Measurements from ENCODE around the gene USP9X.
"Not testable (repeated sequence)": the region's sequence is repeated elsewhere in the genome, so short reads cannot be mapped to it uniquely, and the experiment has no call there.

Gene USP9X, protein sequence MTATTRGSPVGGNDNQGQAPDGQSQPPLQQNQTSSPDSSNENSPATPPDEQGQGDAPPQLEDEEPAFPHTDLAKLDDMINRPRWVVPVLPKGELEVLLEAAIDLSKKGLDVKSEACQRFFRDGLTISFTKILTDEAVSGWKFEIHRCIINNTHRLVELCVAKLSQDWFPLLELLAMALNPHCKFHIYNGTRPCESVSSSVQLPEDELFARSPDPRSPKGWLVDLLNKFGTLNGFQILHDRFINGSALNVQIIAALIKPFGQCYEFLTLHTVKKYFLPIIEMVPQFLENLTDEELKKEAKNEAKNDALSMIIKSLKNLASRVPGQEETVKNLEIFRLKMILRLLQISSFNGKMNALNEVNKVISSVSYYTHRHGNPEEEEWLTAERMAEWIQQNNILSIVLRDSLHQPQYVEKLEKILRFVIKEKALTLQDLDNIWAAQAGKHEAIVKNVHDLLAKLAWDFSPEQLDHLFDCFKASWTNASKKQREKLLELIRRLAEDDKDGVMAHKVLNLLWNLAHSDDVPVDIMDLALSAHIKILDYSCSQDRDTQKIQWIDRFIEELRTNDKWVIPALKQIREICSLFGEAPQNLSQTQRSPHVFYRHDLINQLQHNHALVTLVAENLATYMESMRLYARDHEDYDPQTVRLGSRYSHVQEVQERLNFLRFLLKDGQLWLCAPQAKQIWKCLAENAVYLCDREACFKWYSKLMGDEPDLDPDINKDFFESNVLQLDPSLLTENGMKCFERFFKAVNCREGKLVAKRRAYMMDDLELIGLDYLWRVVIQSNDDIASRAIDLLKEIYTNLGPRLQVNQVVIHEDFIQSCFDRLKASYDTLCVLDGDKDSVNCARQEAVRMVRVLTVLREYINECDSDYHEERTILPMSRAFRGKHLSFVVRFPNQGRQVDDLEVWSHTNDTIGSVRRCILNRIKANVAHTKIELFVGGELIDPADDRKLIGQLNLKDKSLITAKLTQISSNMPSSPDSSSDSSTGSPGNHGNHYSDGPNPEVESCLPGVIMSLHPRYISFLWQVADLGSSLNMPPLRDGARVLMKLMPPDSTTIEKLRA (N-terminal part only)

DNA sequence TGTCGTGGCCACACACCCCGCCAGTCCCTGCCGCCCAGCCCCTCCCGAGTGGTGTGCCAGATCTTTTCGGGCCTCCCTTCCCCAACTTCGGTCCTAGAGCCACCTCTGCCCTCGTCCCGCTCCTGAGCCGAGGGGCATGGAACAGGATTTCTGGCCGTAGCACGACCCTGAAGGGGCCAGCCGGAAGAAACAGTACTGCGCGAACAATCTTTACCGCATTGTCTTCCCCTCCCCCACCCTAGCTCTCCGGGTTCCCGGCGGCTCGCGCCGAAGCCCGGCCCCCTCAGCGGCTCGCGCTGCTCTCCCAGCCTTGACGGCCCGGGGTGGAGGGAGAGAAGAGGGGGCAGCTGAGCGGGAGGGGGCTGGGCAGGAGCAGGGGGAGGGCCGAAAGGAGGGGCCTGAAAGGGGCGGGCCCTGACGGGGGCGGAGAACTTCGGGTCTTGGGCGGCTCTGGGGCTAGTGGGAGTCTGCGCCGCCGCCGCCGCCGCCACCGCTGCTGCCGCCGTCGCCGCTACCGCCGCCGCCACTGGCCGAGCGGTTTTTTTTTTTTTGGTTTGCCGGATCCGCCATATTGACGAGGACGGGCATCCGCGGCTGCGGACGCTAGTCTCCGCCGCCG, at the start of gene USP9X:
Gene USP9X (plus strand): TSS at position 553 of the 619 bp plus-strand sequence. CDS start 38,184 bp downstream, outside the sequence.
- DNase-seq (ENCODE audit: insufficient read length, low spot score), result peak; percentile 26
- no peak for TF ChIP-seq POLR2A (IDR thresholded peaks at IDR 0.05; ENCODE audit: low read depth, low read length)
- FAIRE-seq, result no peak

DNA sequence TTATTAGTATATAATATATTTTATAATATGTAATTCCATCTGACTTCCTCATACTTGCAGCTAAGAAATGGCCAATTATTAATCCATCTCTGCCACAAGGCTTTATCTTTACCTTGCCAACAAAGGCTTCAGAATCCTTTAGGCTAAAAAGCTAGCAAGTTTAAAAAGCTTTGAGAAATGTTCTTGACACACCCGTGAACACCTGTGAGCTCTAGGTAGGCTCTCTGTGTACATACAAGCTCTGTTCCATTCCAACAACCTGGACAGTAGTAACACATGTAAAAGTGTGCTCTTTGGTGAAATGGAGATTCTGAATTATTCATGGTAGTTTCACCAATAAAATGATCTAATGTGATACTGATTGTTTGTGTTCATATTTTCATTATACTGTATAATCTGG, 49.7 kb upstream of the USP9X start:
- FAIRE-seq (no peak), DNase-seq (ENCODE audit: insufficient read length, low spot score) (no peak)
- TF ChIP-seq POLR2A (IDR thresholded peaks at IDR 0.05; ENCODE audit: low read depth, low read length), result no peak

DNA sequence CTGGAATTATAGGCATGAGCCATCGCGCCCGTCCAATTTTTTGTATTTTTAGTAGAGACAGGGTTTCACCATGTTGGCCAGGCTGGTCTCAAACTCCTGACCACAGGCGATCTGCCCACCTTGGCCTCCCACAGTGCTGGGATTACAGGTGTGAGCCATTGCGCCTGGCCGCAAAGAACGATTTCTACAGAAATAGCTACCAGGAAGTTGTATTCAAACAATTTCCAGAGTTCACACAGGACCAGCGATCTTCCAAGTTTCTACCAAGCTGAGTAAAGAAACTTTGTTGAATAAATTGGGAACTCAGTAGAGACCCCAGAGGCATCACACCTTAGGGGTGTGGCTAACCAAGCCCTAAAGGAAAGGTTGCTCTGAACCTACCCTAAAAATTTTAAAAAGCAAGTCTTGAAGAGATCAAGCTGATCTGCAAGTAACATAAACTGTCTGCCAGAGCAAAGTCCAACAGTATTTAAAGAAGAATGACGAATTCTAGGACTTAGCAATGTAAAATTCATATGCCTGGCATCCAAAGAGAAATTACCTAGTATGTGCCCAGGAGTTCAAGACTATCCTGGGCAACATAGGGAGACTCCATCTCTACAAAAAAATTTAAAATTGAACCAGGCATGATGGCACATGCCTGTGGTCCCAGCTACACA, 48.4 kb upstream of the USP9X start:
- no peak for TF ChIP-seq POLR2A (IDR thresholded peaks at IDR 0.05; ENCODE audit: low read depth, low read length)
- DNase-seq (ENCODE audit: insufficient read length, low spot score) (no peak), FAIRE-seq (no peak)

DNA sequence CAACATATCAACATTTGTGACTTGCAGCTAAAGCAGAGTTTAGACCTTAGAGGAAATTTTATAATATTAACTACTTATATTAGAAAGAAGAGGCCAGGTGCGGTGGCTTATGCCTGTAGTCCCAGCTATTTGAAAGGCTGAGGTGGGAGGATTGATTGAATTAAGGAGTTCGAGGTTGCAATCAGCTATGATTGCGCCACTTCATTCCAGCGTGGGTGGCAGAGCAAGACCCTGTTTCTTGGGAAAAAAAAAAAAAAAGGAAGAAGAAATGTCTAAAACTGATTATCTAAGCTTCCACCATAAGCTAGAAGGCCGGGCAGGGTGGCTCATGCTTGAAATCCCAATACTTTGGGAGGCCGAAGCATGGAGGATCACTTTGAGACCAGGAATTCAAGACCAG, 42.0 kb upstream of the USP9X start:
- DNase-seq (ENCODE audit: insufficient read length, low spot score) (no peak), FAIRE-seq (no peak)
- no peak for TF ChIP-seq POLR2A (IDR thresholded peaks at IDR 0.05; ENCODE audit: low read depth, low read length)

DNA sequence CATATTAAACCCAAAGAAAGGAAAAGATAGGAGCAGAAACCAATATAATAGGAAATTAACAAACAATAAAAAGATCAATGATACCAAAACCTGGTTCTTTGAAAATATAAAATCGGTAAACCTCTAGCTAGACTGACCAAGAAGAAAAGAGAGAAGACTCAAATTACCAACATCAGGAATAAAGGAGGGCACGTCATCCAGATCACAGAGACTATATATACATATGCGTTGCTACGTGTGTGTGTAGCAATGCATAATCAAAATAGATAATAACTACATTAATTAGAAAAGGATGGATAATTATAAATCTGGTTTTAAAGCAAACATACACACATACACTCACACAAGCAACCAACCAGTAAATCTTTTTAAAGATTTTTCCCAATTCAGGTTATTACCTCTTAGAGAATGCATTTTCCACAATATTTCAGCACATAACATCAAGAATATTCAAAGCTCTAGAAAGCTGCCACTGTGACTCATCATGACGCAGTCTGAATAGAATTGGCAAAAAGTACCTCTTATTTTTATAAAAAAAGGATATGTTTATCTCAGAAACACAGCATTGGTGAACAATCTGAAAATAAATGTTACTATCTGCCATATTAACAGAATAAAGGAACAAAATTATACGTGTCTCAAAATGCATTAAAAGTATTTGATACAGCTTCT, 41.4 kb upstream of the USP9X start:
- DNase-seq (ENCODE audit: insufficient read length, low spot score) (no peak), FAIRE-seq (no peak)
- no peak for TF ChIP-seq POLR2A (IDR thresholded peaks at IDR 0.05; ENCODE audit: low read depth, low read length)

DNA sequence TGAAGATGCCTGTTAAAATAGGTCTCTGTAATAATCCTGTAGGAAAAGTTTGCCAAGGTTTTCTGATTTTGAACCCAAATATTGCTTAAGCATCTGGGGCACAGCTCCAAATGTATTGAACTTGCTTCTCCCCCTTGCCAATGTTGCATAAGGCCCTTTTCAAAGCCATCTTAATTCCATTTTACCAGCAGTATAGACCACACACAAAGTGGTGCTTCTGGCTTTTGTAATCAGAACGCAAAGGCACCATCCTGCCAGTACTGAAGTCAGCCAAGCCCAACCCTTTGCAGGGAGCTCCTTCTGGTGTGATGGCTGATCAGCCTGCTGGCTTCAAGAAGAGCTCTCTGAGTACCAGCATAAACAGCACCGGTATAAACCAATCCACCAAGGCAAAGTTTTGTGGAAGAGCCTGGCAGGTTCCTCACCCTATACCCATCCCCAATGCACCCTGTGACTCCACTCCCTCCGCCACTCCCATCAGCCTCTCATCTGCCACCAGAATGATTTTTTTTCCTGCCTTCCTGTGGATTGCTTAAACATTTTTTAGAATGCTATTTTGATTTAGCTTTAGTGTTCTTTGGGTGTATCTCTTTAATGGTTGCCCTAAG, 39.2 kb upstream of the USP9X start:
- no peak for TF ChIP-seq POLR2A (IDR thresholded peaks at IDR 0.05; ENCODE audit: low read depth, low read length)
- FAIRE-seq, result no peak
- no peak for DNase-seq (ENCODE audit: insufficient read length, low spot score)

DNA sequence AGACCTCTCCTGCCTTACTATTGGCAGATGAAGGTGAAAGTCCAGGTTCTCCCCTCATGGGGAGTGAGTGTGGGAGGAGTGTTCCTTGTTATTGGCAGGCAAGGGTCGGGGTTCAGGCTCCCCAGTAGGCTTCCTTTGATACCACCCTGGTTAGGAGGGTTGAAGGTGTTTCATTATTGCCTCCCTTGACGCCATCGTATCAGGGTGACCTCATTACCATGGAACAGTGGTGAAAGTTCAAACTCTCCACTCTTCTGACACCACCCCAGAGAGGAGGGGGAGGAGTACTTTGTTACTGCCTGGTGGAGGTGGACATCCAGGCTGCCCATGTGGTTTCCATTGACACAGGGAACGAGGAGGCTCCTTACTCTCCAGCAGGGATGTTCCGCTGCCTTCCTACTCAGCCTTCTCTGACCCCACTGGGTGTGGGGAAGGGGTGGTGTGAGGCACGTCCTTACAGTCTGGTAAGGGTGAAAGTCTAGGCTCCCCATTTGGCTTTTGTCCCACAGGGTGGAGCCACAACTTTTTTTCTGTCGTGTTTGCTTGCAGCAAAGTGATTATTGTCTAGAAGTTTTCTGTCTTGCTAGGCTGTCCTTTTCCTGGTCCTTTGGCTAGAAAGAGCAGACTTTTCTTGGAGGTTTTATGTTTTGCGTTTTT, 37.2 kb upstream of the USP9X start:
- TF ChIP-seq POLR2A (IDR thresholded peaks at IDR 0.05; ENCODE audit: low read depth, low read length), result no peak
- FAIRE-seq (no peak), DNase-seq (ENCODE audit: insufficient read length, low spot score) (no peak)

DNA sequence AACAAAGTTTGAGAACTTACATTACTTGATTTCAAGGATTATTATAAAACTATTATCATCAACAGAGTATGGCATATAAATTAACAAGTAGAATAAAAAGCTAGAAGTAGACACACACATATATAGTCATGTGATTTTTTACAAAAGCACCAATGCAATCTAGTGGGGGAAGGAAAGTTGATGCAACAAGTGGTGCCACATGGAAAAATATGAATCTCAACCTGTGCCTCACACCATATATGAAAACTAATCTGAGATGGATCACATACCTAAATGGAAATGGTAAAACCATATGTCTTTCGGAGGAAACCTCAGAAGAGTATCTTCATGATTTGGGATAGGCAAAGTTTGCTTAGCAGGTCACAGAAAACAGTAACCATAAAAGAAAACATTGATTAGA, 34.9 kb upstream of the USP9X start:
- no peak for FAIRE-seq
- DNase-seq (ENCODE audit: insufficient read length, low spot score), result no peak
- no peak for TF ChIP-seq POLR2A (IDR thresholded peaks at IDR 0.05; ENCODE audit: low read depth, low read length)

DNA sequence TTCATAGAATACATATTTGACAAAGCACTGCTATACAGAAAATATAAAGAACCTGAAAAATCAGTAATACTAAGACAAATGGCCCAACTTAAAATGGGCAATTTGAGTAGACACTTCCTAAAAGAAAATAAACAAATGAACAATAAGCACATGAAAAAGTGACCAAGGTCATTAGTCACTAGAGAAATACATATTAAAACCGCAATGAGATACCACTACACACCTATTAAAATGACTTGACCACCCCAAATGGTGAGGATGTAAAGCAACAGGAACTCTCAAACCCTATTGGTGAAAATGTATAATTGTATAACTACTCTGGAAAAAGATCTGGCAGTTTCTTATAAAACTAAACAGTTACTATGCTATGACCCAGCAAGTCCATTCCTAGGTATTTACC, 34.0 kb upstream of the USP9X start:
- DNase-seq (ENCODE audit: insufficient read length, low spot score), result no peak
- no peak for FAIRE-seq
- no peak for TF ChIP-seq POLR2A (IDR thresholded peaks at IDR 0.05; ENCODE audit: low read depth, low read length)

DNA sequence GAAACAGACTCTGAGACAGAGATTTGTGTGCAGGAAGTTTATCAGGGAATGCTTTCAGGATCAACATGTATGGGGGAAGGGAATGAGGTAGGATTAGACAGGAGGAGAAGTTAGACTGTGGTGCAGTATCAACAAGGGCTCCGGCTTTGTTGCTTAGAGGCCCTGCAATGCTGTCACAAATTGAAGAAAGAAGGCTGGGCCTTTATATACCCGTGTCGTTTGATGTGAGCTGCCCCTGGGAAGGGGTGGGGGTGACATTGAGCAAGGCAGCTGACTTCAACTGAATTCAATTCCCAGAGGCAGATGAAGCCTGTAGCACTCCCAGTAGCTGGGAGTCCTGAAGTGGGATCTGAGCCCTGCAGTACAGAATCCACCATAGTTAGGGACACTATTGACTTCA, 29.5 kb upstream of the USP9X start:
- no peak for TF ChIP-seq POLR2A (IDR thresholded peaks at IDR 0.05; ENCODE audit: low read depth, low read length)
- no peak for DNase-seq (ENCODE audit: insufficient read length, low spot score)
- no peak for FAIRE-seq

DNA sequence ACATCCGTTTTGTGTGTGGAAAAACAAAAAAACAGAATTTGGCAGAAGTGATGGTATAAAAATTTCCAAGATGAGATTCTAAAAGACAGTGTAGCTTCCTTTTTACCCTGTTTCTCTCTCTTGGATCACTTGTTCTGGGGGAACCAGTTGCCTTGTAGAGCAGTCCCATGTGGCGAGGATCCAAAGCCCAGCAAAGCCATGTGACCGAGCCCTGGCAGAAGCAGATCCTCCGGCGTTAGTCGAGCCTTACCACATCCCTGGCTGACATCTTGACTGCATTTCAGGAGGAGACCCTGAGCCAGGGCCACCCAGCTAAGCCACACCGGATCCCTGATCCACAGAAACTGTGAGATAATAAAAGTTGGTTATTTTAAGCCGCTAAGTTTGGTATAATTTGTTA, 22.0 kb upstream of the USP9X start:
- not testable (repeated sequence) for FAIRE-seq; DNase-seq (ENCODE audit: insufficient read length, low spot score)

DNA sequence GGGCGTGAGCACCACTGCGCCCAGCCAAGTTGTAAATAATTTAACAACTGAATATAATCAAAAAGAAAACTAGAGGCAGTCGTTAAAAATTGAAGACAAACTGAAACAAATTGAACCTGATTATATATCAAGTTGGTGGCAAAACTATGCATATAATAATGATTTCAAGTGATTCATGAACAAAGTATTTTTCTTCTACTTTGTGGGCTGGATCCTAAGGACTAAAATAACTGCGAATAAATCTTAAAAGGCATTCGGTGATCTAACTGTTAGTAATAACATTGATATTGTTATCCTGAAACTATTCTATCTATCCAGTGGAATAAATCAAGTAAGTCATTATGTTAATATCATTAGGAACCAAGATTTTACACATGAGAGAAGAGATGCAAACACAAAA, 21.2 kb upstream of the USP9X start:
- DNase-seq (ENCODE audit: insufficient read length, low spot score) (no peak), FAIRE-seq (no peak)
- TF ChIP-seq POLR2A (IDR thresholded peaks at IDR 0.05; ENCODE audit: low read depth, low read length), result no peak

Data from H54 (cell line).